GM21717 (cell line): ENCODE data around the gene SNX17.
"Not testable (repeated sequence)": the region's sequence is repeated elsewhere in the genome, so short reads cannot be mapped to it uniquely, and the experiment has no call there.

Experiments
- ATAC-seq: cut with Tn5 transposase; IDR thresholded peaks from one replicate; pipeline ENCODE4 v1.9.1; 2021; ENCODE audit warnings: mild to moderate bottlenecking, moderate library complexity; ENCODE audit not compliant: unreplicated experiment

Gene SNX17

DNA sequence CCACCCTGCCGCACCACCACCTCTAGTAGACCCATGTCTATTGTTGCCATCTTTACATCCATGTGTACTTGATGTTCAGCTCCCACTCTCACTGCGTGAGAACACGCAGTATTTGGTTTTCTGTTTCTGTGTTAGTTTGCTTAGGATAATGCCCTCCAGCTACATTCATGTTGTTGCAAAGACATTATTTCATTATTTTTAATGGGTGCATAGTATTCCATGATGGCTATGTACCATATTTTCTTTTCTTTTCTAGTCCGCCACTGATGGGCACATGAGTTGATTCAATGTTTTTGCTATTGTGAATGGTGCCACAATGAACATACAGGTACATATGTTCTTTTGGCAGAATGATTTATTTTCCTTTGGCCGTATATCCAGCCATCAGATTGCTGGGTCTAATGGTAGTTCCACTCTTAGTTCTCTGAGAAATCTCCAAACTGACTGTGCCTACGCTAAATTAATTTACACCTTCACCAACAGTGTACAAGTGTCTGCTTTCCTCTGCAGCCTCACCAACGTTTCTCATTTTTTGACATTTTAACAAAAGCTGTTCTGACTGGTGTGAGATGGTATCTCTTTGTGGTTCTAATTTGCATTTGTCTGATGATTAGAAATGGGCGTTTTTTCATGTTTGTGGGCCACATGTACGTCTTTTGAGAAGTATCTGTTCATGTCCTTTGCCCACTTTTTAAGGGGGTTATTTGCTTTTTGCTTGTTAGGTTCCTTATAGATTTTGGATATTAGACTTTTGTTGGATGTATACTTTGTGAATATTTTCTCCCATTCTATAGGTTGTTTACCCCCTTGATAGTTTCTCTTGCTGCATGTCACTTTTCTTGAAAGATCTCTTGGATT, 20.6 kb downstream of the SNX17 start:
- no peak for ATAC-seq

GRCh38 chr2:27393225-27393624, 22.8 kb downstream of the SNX17 start:
- no peak for ATAC-seq

DNA sequence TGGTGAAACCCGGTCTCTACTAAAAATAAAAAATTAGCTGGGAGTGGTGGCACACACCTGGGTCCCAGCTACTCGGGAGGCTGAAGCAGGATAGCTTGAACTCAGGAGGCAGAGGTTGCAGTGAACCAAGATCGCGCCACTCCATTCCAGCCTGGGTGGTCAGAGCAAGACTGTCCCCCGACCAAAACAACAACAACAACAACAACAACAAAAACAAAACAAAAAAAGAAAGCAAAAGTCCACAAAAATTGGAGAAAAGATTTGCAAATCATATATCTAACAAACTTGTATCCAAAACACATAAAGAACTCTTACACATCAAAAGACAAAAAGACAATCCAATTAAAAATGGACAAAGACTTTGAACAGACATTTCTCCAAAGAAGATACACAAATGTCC, 28.5 kb downstream of the SNX17 start:
- no peak for ATAC-seq

GRCh38 chr2:27400348-27401135, 30.1 kb downstream of the SNX17 start:
- no peak for ATAC-seq

GRCh38 chr2:27407798-27408491, 37.5 kb downstream of the SNX17 start:
- no peak for ATAC-seq

- ATAC-seq = peak; percentile 34
Observed at GRCh38 chr2:27408601-27409320, 38.3 kb downstream of the SNX17 start.

- peak; percentile 94 for ATAC-seq
Observed at GRCh38 chr2:27409321-27410073, 39.1 kb downstream of the SNX17 start, which contains the start of gene PPM1G. TSS of gene PPM1G (minus strand) at chr2:27409591. CDS start at chr2:27409422, 169 bp downstream.

GRCh38 chr2:27412419-27413152, 42.2 kb downstream of the SNX17 start:
- no peak for ATAC-seq

DNA sequence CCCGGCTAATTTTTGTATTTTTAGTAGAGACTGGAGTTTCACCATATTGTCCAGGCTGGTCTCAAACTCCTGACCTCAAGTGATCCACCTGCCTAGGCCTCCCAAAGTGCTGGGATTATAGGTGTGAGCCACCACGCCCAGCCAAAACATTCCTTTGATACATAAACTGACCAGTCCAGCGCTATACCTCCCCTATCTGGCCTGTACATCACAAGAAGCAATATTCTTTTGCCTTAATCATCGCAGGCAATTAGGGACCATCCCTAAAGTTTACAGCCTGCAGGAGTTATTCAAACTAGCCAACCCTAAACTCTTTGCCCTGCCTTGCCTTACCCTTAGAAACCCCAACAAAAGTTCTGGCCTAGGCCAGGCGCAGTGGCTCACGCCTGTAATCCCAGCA, 45.7 kb downstream of the SNX17 start:
- no peak for ATAC-seq

GRCh38 chr2:27420996-27421395, 50.6 kb downstream of the SNX17 start:
- no peak for ATAC-seq

DNA sequence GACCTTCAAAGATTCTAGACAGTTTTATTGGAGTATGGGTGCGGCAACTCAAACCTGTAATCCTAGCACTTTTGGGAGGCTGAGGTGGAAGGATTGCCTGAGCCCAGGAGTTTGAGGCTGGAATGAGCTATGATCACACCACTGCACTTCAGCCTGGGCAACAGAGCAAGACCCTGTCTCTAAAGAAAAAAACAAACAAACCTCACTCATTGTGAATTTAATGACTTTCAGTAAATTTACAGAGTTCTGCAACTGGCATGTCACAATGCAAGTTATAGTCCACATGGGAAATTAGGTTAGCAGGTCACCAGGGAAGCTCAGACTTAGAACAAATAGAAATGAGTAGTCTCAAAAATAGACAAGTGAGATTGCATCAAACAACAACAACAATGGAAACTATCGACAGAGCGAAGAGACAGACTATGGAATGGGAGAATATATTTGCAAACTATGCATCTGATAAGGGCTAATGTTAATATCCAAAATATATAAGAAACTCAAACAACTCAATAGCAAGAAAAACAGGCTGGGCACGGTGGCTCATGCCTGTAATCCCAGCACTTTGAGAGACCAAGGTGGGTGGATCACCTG, 51.3 kb downstream of the SNX17 start:
- ATAC-seq = no peak

GRCh38 chr2:27422958-27423357, 52.5 kb downstream of the SNX17 start:
- ATAC-seq = no peak

- ATAC-seq = not testable (repeated sequence)
Observed at GRCh38 chr2:27425039-27425438, 54.6 kb downstream of the SNX17 start.
